ENCODE measurements around the gene AFAP1L1.

GRCh38 chr5:149257131-149257530 lies 14.5 kb upstream of the AFAP1L1 start:
- TF ChIP-seq EZH2 (IDR thresholded peaks at IDR 0.05): no peak
- no peak for TF ChIP-seq POLR2AphosphoS5 (IDR thresholded peaks at IDR 0.05; ENCODE audit: borderline replicate concordance, low read depth, low read length)
- TF ChIP-seq FOXP2 (optimal IDR thresholded peaks at IDR 0.05; ENCODE audit: control extremely low read depth, extremely low read length, insufficient read depth): no peak
